ENCODE measurements around the gene LDAH. TPM values are rescaled to one million over a fixed set of nuclear protein-coding genes. Genes with fewer than 3 reads are reported as not detected.

Gene LDAH
- total RNA-seq, 1 experiment from 2014 or later, result 27.4 TPM

DNA sequence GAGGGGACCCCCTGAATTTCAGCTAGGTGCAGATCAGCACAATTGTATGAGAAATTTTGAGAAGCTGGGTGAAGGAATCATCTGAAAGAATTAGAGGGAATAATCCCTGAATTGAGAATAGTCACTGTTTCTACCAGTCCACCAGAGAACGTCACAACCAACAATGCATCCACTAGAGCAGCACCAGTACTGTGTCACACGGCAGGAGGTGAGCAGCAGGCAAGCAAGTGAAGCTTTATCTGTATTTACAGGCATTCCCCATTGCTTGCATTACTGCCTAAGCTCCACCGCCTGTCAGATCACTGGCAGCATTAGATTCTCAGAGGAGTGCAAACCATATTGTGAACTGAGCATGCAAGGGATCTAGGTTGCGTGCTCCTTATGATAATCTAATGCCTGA is 115.3 kb downstream of the LDAH start:
- no peak overlapping the region for H3K27ac ChIP-seq (ENCODE audit: low read depth, low read length, poor library complexity, severe bottlenecking)
- DNase-seq (ENCODE audit: low spot score), result no peak
- no peak overlapping the region for H3K4me3 ChIP-seq (ENCODE audit: low read depth, low read length, poor library complexity, severe bottlenecking)
- CTCF ChIA-PET, result no interaction called here
- H3K36me3 ChIP-seq (ENCODE audit: insufficient read depth, low read length, poor library complexity, severe bottlenecking), result no peaks in the 10 kb centered on the region
- BruUV-seq (replicated peaks), result no TSS peak
- no peaks in the 10 kb centered on the region for H3K27me3 ChIP-seq (replicated peaks; ENCODE audit: insufficient read depth, low read depth, low read length, poor library complexity)
- intact Hi-C loops (cut with micrococcal nuclease; ENCODE audit: unreplicated experiment), result no loop called here
- TF ChIP-seq, protein P1, sequence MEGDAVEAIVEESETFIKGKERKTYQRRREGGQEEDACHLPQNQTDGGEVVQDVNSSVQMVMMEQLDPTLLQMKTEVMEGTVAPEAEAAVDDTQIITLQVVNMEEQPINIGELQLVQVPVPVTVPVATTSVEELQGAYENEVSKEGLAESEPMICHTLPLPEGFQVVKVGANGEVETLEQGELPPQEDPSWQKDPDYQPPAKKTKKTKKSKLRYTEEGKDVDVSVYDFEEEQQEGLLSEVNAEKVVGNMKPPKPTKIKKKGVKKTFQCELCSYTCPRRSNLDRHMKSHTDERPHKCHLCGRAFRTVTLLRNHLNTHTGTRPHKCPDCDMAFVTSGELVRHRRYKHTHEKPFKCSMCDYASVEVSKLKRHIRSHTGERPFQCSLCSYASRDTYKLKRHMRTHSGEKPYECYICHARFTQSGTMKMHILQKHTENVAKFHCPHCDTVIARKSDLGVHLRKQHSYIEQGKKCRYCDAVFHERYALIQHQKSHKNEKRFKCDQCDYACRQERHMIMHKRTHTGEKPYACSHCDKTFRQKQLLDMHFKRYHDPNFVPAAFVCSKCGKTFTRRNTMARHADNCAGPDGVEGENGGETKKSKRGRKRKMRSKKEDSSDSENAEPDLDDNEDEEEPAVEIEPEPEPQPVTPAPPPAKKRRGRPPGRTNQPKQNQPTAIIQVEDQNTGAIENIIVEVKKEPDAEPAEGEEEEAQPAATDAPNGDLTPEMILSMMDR (conservative IDR thresholded peaks at IDR 0.05; ENCODE audit: low read depth, low read length), result no peak
- TF ChIP-seq EZH2 (IDR thresholded peaks at IDR 0.05; ENCODE audit: borderline replicate concordance, low read depth, low read length, poor library complexity, severe bottlenecking), result no peak
- H3K4me1 ChIP-seq (ENCODE audit: insufficient read depth, low read length, poor library complexity, severe bottlenecking), result no peaks in the 10 kb centered on the region
- no peaks in the 10 kb centered on the region for H3K9me3 ChIP-seq (ENCODE audit: low read depth, low read length, poor library complexity, severe bottlenecking)
- POLR2A ChIA-PET (ENCODE audit: low non-redundant PET), result no interaction called here

DNA sequence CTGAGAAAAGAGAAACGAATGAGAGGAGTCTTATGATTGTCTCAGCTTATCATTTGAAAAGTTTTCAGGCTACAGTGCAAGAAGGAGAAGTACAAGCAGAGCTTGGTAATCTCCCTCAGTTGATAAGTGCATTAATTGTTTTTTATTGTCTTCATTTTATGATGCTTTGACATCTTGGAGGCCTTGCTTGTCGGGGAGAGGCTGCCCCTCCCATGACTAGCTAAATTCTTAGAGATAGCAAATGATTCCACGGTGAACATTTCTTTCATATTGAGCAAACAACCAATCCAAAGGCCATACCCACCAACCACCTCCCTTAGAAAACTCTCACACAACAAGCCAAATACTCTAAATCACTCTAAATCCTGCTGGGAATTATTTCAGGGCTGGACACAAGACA is 116.1 kb downstream of the LDAH start:
- intact Hi-C loops (cut with micrococcal nuclease; ENCODE audit: unreplicated experiment), result no loop called here
- Histone ChIP-seq H3K9me3 (ENCODE audit: low read depth, low read length, poor library complexity, severe bottlenecking) (no peaks in the 10 kb centered on the region), H3K36me3 (ENCODE audit: insufficient read depth, low read length, poor library complexity, severe bottlenecking) (no peaks in the 10 kb centered on the region), H3K27ac (ENCODE audit: low read depth, low read length, poor library complexity, severe bottlenecking) (no peak overlapping the region), H3K4me3 (ENCODE audit: low read depth, low read length, poor library complexity, severe bottlenecking) (no peak overlapping the region), H3K4me1 (ENCODE audit: insufficient read depth, low read length, poor library complexity, severe bottlenecking) (no peaks in the 10 kb centered on the region), H3K27me3 (replicated peaks; ENCODE audit: insufficient read depth, low read depth, low read length, poor library complexity) (no peaks in the 10 kb centered on the region)
- TF ChIP-seq EZH2 (IDR thresholded peaks at IDR 0.05; ENCODE audit: borderline replicate concordance, low read depth, low read length, poor library complexity, severe bottlenecking), result no peak
- TF ChIP-seq, protein P1 (conservative IDR thresholded peaks at IDR 0.05; ENCODE audit: low read depth, low read length), result no peak
- POLR2A ChIA-PET (ENCODE audit: low non-redundant PET), result interaction anchor here (0.6 kb wide), 1 partner anchor 91 kb away, joined by 3 read pairs; no protein-coding TSS in a partner anchor
- DNase-seq (ENCODE audit: low spot score), result no peak
- CTCF ChIA-PET, result no interaction called here
- no TSS peak for BruUV-seq (replicated peaks)

DNA sequence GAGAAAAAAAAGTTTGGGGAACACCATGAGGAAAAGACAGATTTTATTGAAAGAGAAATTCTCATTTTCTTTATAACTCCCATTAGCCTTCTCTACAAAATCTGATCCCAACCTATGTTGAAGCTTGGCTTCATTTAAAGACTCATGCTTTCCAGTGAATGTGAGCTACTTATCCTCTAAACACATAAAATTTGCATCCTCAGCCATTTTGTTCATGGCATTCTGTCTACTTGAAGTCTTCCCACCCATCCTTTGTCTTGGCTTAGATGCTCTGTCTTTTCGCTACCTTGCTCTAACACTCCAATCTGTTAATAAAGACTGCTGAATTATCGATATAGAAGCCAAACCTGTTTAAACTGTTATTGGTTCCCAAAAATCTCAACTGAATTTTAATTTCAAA is 116.7 kb downstream of the LDAH start:
- no peaks in the 10 kb centered on the region for H3K4me1 ChIP-seq (ENCODE audit: insufficient read depth, low read length, poor library complexity, severe bottlenecking)
- no peak for DNase-seq (ENCODE audit: low spot score)
- TF ChIP-seq, protein P1 (conservative IDR thresholded peaks at IDR 0.05; ENCODE audit: low read depth, low read length), result no peak
- TF ChIP-seq EZH2 (IDR thresholded peaks at IDR 0.05; ENCODE audit: borderline replicate concordance, low read depth, low read length, poor library complexity, severe bottlenecking), result no peak
- H3K27ac ChIP-seq (ENCODE audit: low read depth, low read length, poor library complexity, severe bottlenecking), result no peak overlapping the region
- intact Hi-C loops (cut with micrococcal nuclease; ENCODE audit: unreplicated experiment), result no loop called here
- BruUV-seq (replicated peaks), result no TSS peak
- no peaks in the 10 kb centered on the region for H3K9me3 ChIP-seq (ENCODE audit: low read depth, low read length, poor library complexity, severe bottlenecking)
- no peaks in the 10 kb centered on the region for H3K27me3 ChIP-seq (replicated peaks; ENCODE audit: insufficient read depth, low read depth, low read length, poor library complexity)
- H3K36me3 ChIP-seq (ENCODE audit: insufficient read depth, low read length, poor library complexity, severe bottlenecking), result no peaks in the 10 kb centered on the region
- H3K4me3 ChIP-seq (ENCODE audit: low read depth, low read length, poor library complexity, severe bottlenecking), result no peak overlapping the region
- CTCF ChIA-PET, result no interaction called here
- POLR2A ChIA-PET (ENCODE audit: low non-redundant PET), result interaction anchor here (0.6 kb wide), 1 partner anchor 90 kb away, joined by 3 read pairs; no protein-coding TSS in a partner anchor
